CD4-positive, alpha-beta T cell (primary cell): ENCODE results near the gene MRPL21. TPM values are rescaled to one million over a fixed set of nuclear protein-coding genes. Genes with fewer than 3 reads are reported as not detected.

Experiments
- ATAC-seq: fragments of 200-7000 bp; cut with Tn5 transposase; one replicate; pipeline ENCODE4 v1.10.0; 2022; ENCODE audit warnings: mild to moderate bottlenecking; ENCODE audit not compliant: poor library complexity
- CTCF ChIA-PET: fragments of 350-600 bp; sonication (Branson Sonifier 250); formaldehyde crosslinking; loops from one replicate; lab custom pipeline; 2021; ENCODE audit warnings: antibody characterized with exemption, inconsistent platforms; lab: Charles Lee
- POLR2A ChIA-PET: fragments of 350-600 bp; sonication (Branson Sonifier 250); formaldehyde crosslinking; loops from one replicate; lab custom pipeline; 2021; ENCODE audit warnings: antibody characterized with exemption, inconsistent platforms; lab: Charles Lee
- DNase-seq, 14 experiments: peaks; one replicate each; pipeline ENCODE4 v3.0.0-alpha.2; 2013 to 2020; ENCODE audit warnings: mixed read lengths in 2 of 14
- H3K27ac ChIP-seq, 2 donors: one replicate each; pipeline versions ENCODE4 v1.5.1 to v1.7.0; 2013; ENCODE audit warnings: low read length in 2 of 2, low read depth in 1 of 2, mild to moderate bottlenecking in 1 of 2
- H3K27me3 ChIP-seq, 2 experiments: 1 replicate in 1 of 2; 2 replicates in 1 of 2; pipeline versions ENCODE4 v1.6.1 to v1.7.0; 2013; ENCODE audit warnings: low read length in 2 of 2, control low read depth in 1 of 2, mild to moderate bottlenecking in 1 of 2, moderate library complexity in 1 of 2; ENCODE audit not compliant: insufficient read depth in 2 of 2, control insufficient read depth in 1 of 2
- H3K36me3 ChIP-seq: one replicate; pipeline ENCODE4 v1.6.1; 2013; ENCODE audit warnings: low read length, control low read depth; ENCODE audit not compliant: insufficient read depth
- H3K4me1 ChIP-seq: one replicate; pipeline ENCODE4 v1.6.1; 2013; ENCODE audit warnings: low read length, control low read depth; ENCODE audit not compliant: insufficient read depth
- H3K4me3 ChIP-seq: one replicate; pipeline ENCODE4 v1.5.1; 2013; ENCODE audit warnings: mild to moderate bottlenecking, low read length, moderate library complexity
- H3K9me3 ChIP-seq, 2 experiments: 1 replicate in 1 of 2; 2 replicates in 1 of 2; pipeline versions ENCODE4 v1.6.1 to v1.7.0; 2013; ENCODE audit warnings: low read length in 2 of 2, mild to moderate bottlenecking in 2 of 2, control low read depth in 1 of 2, moderate library complexity in 1 of 2; ENCODE audit not compliant: control insufficient read depth in 1 of 2, insufficient read depth in 1 of 2
- H3K27ac Mint-ChIP-seq: one replicate; pipeline ENCODE4 v1.8.0; 2020; ENCODE audit warnings: mixed read lengths
- H3K27me3 Mint-ChIP-seq: one replicate; pipeline ENCODE4 v1.8.0; 2021; ENCODE audit warnings: mixed read lengths
- H3K36me3 Mint-ChIP-seq: one replicate; pipeline ENCODE4 v1.8.0; 2021; ENCODE audit warnings: low read depth, mixed read lengths
- H3K4me1 Mint-ChIP-seq: one replicate; pipeline ENCODE4 v1.8.0; 2021; ENCODE audit warnings: low read depth, mixed read lengths
- H3K4me3 Mint-ChIP-seq: one replicate; pipeline ENCODE4 v1.8.0; 2020; ENCODE audit warnings: mild to moderate bottlenecking, mixed read lengths
- H3K9me3 Mint-ChIP-seq: one replicate; pipeline ENCODE4 v1.8.0; 2020; ENCODE audit warnings: mixed read lengths
- CTCF ChIP-seq: fragments of 200-600 bp; IDR thresholded peaks from one replicate; pipeline ENCODE4 v1.8.0; 2022; ENCODE audit warnings: antibody characterized with exemption, mild to moderate bottlenecking
- intact Hi-C, 2 experiments: fragments of 100-400 bp; cut with DNase I in 1 of 2; cut with micrococcal nuclease in 1 of 2; formaldehyde crosslinking; loops; one replicate each; pipeline versions ENCODE4 v1.15.1 to v1.9.0; 2023 to 2025; cut with DNase I, micrococcal nuclease
- total RNA-seq, 174 experiments: library from RNA in 2 of 174; stranded (reverse) in 2 of 174; gene quantifications; one replicate each; pipeline ENCODE4 v1.2.3 and lab custom pipeline; 2021 to 2026

Gene MRPL21
- total RNA-seq, 2 experiments from 2014 or later, result 47.5 to 48.0 TPM

GRCh38 chr11:68848429-68848828 is 55.2 kb downstream of the MRPL21 start:
- H3K36me3 ChIP-seq, result no peaks in the 10 kb centered on the region
- Mint-ChIP-seq H3K4me1 (peaks cover 10% of the 10 kb centered on the region), H3K27ac (no peak overlapping the region), H3K9me3 (no peaks in the 10 kb centered on the region), H3K4me3 (no peak overlapping the region), H3K27me3 (peaks cover 9% of the 10 kb centered on the region), H3K36me3 (no peaks in the 10 kb centered on the region)
- H3K9me3 ChIP-seq, result no peaks in the 10 kb centered on the region
- no peak overlapping the region for H3K4me3 ChIP-seq
- no peak overlapping the region for H3K27ac ChIP-seq
- DNase-seq (no peak), ATAC-seq (no peak)
- peaks cover 11% of the 10 kb centered on the region for H3K4me1 ChIP-seq
- ChIA-PET POLR2A (no interaction called here), CTCF (interaction anchor here (1.7 kb wide), 1 partner anchor 23 kb away, joined by 6 read pairs; no protein-coding TSS in a partner anchor)
- TF ChIP-seq CTCF, result no peak
- peaks cover under 1 to 3% of the 10 kb centered on the region in 2 experiments for H3K27me3 ChIP-seq
- intact Hi-C loops, result loop anchor here (10.0 kb wide), 3 partner anchors 54 to 384 kb away; partner anchors contain the start of gene PPP6R3 (in 1 of the 2)

GRCh38 chr11:68847395-68847794 is 56.2 kb downstream of the MRPL21 start:
- Histone ChIP-seq H3K4me3 (no peak overlapping the region), H3K27me3 (no peaks in the 10 kb centered on the region), H3K4me1 (peaks cover 22% of the 10 kb centered on the region), H3K36me3 (no peaks in the 10 kb centered on the region), H3K9me3 (no peaks in the 10 kb centered on the region), H3K27ac (no peak overlapping the region)
- Mint-ChIP-seq H3K9me3 (no peaks in the 10 kb centered on the region), H3K27ac (no peak overlapping the region), H3K36me3 (peaks cover 5% of the 10 kb centered on the region), H3K4me1 (peaks cover 21% of the 10 kb centered on the region), H3K27me3 (peaks cover under 1% of the 10 kb centered on the region), H3K4me3 (no peak overlapping the region)
- ChIA-PET POLR2A (no interaction called here), CTCF (interaction anchor here (1.7 kb wide), 1 partner anchor 22 kb away, joined by 6 read pairs; no protein-coding TSS in a partner anchor)
- intact Hi-C loops, result loop anchor here (10.0 kb wide), 3 partner anchors 53 to 383 kb away; partner anchors contain the start of gene PPP6R3 (in 1 of the 2)
- no peak for ATAC-seq
- no peak for DNase-seq
- TF ChIP-seq CTCF, result no peak

- ATAC-seq, result no peak
- Mint-ChIP-seq H3K4me1 (peaks cover 27% of the 10 kb centered on the region), H3K27me3 (no peaks in the 10 kb centered on the region), H3K9me3 (no peaks in the 10 kb centered on the region), H3K4me3 (peak overlapping the region; percentile 67), H3K36me3 (peaks cover 5% of the 10 kb centered on the region), H3K27ac (no peak overlapping the region)
- POLR2A ChIA-PET, result no interaction called here
- intact Hi-C loops, result loop anchor here (10.0 kb wide), 3 partner anchors 51 to 381 kb away; partner anchors contain the start of gene PPP6R3 (in 1 of the 2)
- no peak overlapping the region for H3K4me3 ChIP-seq
- no peaks in the 10 kb centered on the region for H3K27me3 ChIP-seq
- DNase-seq, result no peak
- no peaks in the 10 kb centered on the region for H3K9me3 ChIP-seq
- H3K27ac ChIP-seq, result no peak overlapping the region
- CTCF ChIA-PET, result interaction anchor here (3.0 kb wide), 1 partner anchor 10 kb away, joined by 8 read pairs; no protein-coding TSS in a partner anchor
- no peaks in the 10 kb centered on the region for H3K36me3 ChIP-seq
- peaks cover 36% of the 10 kb centered on the region for H3K4me1 ChIP-seq
- TF ChIP-seq CTCF, result no peak
These were observed 58.2 kb downstream of the MRPL21 start for GRCh38 chr11:68845351-68846002.
